Stimulated activated CD8-positive, alpha-beta memory T cell treated with anti-CD3 and anti-CD28 coated beads, Interleukin-4, amount 100 ng/mL, for 24 hours (primary cell): ENCODE measurements around the gene RXFP2.

Experiments
- DNase-seq: peaks from one replicate; pipeline ENCODE4 v3.0.0-alpha.2; 2020; ENCODE audit warnings: low read depth

The RXFP2 gene

DNA sequence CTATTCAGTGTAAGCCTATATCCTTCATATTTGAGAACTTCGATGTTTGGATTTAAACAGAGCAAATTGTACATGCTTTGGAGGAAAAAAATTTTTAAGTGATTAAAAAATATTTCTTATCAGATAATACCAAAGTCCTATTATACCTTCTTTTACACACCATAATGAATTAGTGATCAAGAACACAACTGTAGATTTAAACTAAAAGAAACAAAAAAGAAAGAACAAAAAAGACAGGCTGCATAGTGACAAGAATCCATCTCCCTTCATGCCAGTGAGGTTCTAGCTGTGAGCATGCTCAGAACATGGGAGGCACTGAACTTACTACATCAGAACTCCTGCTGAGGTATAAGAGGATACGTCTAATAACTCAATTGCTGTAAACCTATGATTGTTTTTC, at the start of gene RXFP2:
RXFP2 (plus strand) TSS at position 301 of the 400 bp plus-strand sequence; CDS start at position 388, 87 bp downstream.
- DNase-seq: no peak

DNA sequence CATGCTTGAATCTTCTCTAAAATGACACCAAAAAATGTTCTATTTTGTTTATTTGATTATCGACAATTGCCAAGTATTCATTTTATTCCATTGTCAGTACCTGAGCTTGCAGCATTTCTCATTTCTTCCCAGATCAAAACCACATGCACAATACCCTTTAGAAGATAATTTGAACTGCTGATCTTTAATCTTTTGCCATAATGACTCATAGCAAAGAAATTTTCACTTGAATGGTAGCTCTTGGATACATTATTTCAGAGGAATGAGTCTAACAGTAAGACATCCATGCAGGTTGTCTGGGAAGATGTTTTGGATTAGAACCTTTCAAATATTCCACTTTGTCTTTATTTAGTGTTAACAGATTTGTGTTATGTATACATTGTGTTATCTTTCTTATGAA, 42.0 kb upstream of the RXFP2 start:
- no peak for DNase-seq

GRCh38 chr13:31699650-31700049, 39.7 kb upstream of the RXFP2 start:
- no peak for DNase-seq

- DNase-seq: no peak
Observed at GRCh38 chr13:31703780-31704179, 35.5 kb upstream of the RXFP2 start.

- no peak for DNase-seq
Observed at GRCh38 chr13:31706105-31706504, 33.2 kb upstream of the RXFP2 start.

GRCh38 chr13:31717583-31717982, 21.7 kb upstream of the RXFP2 start:
- no peak for DNase-seq

- no peak for DNase-seq
Observed at GRCh38 chr13:31719214-31719613, 20.1 kb upstream of the RXFP2 start.

- DNase-seq: no peak
Observed at GRCh38 chr13:31722673-31723072, 16.7 kb upstream of the RXFP2 start.

DNA sequence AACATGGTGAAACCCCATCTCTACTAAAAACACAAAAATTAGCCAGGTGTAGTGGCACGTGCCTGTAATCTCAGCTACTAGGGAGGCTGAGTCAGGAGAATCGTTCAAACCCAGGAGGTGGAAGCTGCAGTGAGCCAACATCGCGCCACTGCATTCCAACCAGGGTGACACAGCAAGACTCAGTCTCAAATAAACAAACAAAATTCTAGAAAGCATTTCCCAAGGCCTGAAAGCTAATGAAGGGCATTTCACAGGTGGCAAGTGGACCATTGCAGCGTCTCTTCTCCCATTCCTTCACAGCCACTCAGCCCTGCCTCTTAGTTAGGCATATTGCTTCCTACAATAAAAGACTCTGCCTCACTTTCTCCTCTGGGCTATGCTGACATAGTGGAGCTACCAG, 13.5 kb upstream of the RXFP2 start:
- DNase-seq: no peak

DNA sequence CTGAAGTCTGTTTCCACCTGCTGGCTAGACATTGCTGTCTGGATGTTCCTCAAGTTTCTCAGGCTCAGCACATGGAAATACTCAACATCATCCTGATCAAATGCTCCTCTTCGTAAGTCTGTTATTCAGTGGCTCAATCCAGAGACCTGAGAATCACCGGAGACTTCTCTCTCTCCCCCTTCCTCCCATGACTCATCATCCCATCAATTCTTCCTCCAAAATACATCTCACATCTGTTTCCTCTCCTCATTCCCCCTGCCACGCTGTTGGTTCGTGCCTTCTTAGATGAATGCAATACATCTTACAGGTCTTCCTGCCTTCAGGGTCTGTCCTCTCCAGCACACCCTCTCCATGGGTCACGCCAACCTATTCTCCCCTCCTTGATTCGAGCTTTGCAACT, 7.4 kb upstream of the RXFP2 start:
- DNase-seq: no peak

DNA sequence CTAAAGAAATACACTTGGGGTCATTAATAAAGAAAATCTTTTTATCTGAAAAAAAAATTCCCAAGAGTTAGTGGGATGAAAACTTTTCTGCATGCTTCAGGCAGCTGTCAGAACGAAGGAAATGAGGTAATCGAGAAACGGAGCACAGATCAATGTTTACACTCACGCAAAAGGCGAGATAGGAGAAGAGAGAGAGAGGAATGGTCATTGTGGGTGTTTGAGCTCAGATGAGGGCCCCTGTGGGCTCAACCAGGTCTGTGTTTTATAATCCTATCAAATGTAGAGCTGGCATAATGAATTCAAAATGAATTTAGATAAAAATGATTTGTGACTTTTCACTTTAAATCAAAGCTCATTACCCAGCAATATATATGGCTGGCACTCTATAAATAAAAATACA, 6.3 kb upstream of the RXFP2 start:
- no peak for DNase-seq

GRCh38 chr13:31733647-31734046, 5.7 kb upstream of the RXFP2 start:
- no peak for DNase-seq

DNA sequence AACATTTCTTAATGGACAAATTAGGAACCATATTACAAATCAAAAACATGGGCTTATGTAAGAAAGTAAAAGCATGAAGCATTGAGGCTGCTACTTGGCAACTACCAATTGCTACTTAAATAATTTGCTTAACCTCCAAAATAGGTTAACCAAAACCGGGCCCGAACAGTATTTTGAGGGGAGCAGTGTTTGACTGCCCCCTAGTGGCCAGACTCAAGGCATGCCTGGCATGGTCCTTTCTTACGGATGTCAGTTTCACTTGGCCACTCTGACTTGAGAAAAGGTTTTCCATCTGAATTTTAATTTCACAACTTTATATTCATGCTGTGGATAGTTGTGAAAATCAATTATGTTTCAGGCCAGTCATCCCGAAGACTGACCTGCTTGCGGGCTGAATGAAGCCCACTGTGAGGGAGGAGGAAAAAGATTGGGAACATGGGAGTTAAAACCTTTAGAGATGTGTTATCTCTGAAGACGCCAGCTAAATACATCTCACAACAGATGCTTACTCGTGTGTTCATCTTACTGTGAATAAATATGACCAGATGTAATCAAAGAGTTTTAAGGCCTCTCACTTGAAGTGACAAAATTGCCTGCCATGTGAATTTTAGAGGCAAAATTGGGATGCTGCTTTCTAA, 2.9 kb downstream of the RXFP2 start:
- DNase-seq: peak; percentile 50

DNA sequence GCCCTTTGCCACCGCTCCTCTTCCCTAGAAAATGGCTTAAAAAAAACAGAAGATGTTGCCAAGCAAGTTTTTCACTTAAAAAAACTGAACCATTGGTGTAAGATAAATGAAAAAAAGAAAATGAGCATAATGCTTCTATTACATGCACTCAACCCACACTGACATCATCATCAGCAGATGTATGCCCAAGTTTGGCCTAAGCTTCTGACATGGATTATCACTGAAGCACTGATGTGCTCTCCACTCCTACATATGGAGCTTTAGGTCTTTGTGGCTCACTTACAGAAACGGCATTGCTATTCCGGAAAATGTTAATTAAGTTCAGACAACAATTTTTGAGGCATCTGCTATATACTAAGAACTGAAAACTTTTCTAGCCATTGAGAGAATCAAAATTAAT, 8.0 kb downstream of the RXFP2 start:
- DNase-seq: no peak

GRCh38 chr13:31747966-31748365, 8.6 kb downstream of the RXFP2 start:
- DNase-seq: no peak

GRCh38 chr13:31749929-31750328, 10.6 kb downstream of the RXFP2 start:
- DNase-seq: no peak

- DNase-seq: no peak
Observed at GRCh38 chr13:31755211-31755610, 15.9 kb downstream of the RXFP2 start.

DNA sequence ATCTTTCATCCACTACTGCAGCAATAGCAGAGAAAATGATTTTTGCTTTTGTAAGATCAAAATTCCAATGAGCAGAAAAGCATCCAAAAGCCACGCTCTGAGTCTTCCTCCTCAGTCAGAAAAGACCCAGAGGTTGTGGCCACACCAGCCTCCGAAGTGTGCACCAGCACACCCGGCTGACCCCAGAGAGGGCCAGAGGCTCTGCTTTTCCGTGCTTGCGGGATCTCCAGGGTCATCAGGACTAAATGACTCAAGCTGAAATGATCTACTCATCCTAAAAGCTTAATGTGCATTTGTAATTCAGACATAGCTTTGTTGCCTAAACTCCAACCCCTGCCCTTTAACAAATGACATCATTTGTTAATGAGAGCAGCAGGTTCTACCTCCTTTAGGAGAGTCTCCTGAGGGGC, 16.5 kb downstream of the RXFP2 start:
- no peak for DNase-seq

DNA sequence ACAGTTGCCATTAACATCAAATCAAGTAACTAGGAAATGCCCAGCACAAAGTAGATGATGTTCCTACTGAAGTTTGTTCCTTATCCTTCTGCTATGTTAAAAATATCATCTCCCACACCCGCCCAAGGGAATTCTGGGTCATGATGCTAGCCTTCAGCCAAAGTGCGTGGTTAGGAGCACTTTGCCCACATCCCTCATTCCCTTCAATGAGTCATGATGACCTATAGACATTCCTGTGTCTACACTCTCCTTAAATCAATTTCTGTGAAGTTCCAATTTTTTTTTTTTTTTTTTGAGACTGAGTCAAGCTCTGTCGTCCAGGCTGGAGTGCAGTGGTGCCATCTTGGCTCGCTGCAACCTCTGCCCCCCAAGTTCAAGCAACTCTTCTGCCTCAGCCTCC, 17.0 kb downstream of the RXFP2 start:
- DNase-seq: no peak

DNA sequence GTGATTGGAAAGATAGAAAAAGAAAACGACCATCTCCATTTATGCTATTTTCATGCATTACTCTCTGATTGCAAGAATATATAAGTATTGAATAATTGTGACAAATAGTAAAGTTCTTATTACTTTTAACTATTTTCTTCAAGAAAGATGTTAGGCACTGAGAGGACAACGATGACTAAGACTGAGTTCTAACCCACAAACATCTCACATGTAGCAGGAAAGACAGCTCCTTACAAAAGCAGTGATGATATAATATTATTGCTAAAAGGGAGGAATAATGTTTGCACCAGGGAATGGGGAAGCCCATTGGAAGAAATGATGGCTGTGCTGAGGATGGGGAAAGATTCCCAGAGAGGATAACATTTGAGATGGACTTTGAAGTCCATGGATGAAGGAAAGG, 22.6 kb downstream of the RXFP2 start:
- no peak for DNase-seq

- DNase-seq: no peak
Observed at GRCh38 chr13:31764556-31764955, 25.2 kb downstream of the RXFP2 start.

- DNase-seq: no peak
Observed at GRCh38 chr13:31765138-31765785, 25.9 kb downstream of the RXFP2 start.

DNA sequence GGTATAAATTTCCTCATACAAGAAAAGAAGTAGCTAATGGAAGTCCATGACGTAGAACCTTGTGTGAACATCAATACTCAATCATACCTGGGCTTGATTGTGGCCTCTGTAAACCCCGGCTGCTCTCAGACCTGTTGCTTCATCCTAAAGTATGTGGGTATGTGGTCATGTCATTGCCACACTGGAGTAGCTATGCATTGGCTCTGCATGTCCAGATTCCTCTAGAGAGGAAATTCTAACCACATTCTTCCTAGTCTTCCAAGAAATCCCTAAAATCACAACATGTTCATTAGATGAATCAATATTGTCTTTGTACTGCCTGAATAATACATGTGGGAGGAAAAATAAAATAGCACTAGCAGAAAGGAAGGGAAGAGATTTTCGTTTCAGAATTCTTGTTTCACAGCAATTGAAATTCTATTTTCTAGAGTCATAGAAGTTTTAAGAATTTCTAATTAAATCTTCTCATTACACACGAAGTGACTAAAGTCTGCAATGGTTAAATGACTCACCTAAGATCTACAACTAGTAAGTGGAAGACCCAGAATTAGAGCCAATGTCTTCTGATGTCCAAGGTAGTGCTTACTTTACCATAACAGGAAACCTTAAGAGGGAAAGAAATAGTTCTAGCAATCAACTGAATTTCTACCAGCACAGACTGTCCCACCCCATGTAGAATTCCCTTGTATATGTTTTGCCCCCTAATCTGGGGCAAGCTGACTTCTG, 28.0 kb downstream of the RXFP2 start:
- no peak for DNase-seq
